IMR-90 (cell line): Measurements from ENCODE around the gene GSTP1. TPM values are rescaled to one million over a fixed set of nuclear protein-coding genes. Genes with fewer than 3 reads are reported as not detected.
"Not testable (repeated sequence)": the region's sequence is repeated elsewhere in the genome, so short reads cannot be mapped to it uniquely, and the experiment has no call there.

Source experiments
- ATAC-seq: fragments of 200-7000 bp; cut with Tn5 transposase; 2 replicates; pipeline ENCODE4 v1.9.1; 2020; ENCODE audit warnings: low read depth, mild to moderate bottlenecking, moderate library complexity
- BruUV-seq: library from RNA; stranded (reverse); fragments of 400-500 nt; replicated peaks from 2 replicates; lab custom pipeline; 2021; lab: Mats Ljungman, UMichigan
- CTCF ChIA-PET: fragments of 300-600 bp; formaldehyde crosslinking; extraction: SDS; loops from one replicate; lab custom pipeline; 2021; ENCODE audit warnings: antibody characterized with exemption; lab: Yijun Ruan, JAX
- POLR2A ChIA-PET: fragments of 300-600 bp; sonication (Branson Sonifier 250); formaldehyde crosslinking; loops from one replicate; lab custom pipeline; 2022; ENCODE audit warnings: antibody characterized with exemption; ENCODE audit not compliant: unreplicated experiment; lab: Charles Lee
- DNase-seq: peaks from one replicate; pipeline ENCODE4 v3.0.0; 2013
- H2AFZ ChIP-seq: replicated peaks from 2 replicates; pipeline ENCODE3; 2013; ENCODE audit warnings: low read length, mild to moderate bottlenecking; ENCODE audit not compliant: poor library complexity
- H2AK5ac ChIP-seq: 2 replicates; pipeline ENCODE4 v1.6.1; 2013; ENCODE audit warnings: low read depth, low read length, inconsistent platforms
- H2AK9ac ChIP-seq: replicated peaks from 2 replicates; pipeline ENCODE3; 2013; ENCODE audit warnings: mild to moderate bottlenecking, low read depth, low read length, moderate library complexity; ENCODE audit not compliant: poor library complexity
- H2BK120ac ChIP-seq: 2 replicates; pipeline ENCODE4 v1.6.1; 2013; ENCODE audit warnings: low read depth, low read length, inconsistent platforms
- H2BK15ac ChIP-seq: 3 replicates; pipeline ENCODE4 v1.6.1; 2013; ENCODE audit warnings: low read depth, low read length, inconsistent platforms
- H2BK20ac ChIP-seq: 2 replicates; pipeline ENCODE4 v1.6.1; 2013; ENCODE audit warnings: low read depth, mild to moderate bottlenecking, inconsistent platforms, low read length, moderate library complexity
- H2BK5ac ChIP-seq: 2 replicates; pipeline ENCODE4 v1.6.1; 2013; ENCODE audit warnings: mild to moderate bottlenecking, low read depth, low read length, inconsistent platforms; ENCODE audit not compliant: poor library complexity, severe bottlenecking
- H3K14ac ChIP-seq: replicated peaks from 2 replicates; pipeline ENCODE4 v1.6.1; 2013; ENCODE audit warnings: low read depth, low read length, inconsistent platforms
- H3K18ac ChIP-seq: 2 replicates; pipeline ENCODE4 v1.6.1; 2013; ENCODE audit warnings: low read depth, low read length, control low read depth
- H3K23ac ChIP-seq: 2 replicates; pipeline ENCODE4 v1.6.1; 2013; ENCODE audit warnings: low read depth, low read length, inconsistent platforms
- H3K27ac ChIP-seq: 2 replicates; pipeline ENCODE4 v1.5.1; 2013; ENCODE audit warnings: mild to moderate bottlenecking, control low read depth, low read length; ENCODE audit not compliant: insufficient read depth
- H3K27me3 ChIP-seq: 2 replicates; pipeline ENCODE4 v1.6.1; 2013; ENCODE audit warnings: low read length; ENCODE audit not compliant: control insufficient read depth, insufficient read depth
- H3K36me3 ChIP-seq: 2 replicates; pipeline ENCODE4 v1.6.1; 2013; ENCODE audit warnings: low read length, mixed read lengths; ENCODE audit not compliant: control insufficient read depth, insufficient read depth
- H3K4ac ChIP-seq: 2 replicates; pipeline ENCODE4 v1.6.1; 2013; ENCODE audit warnings: low read depth, low read length, inconsistent platforms
- H3K4me1 ChIP-seq: 2 replicates; pipeline ENCODE4 v1.6.1; 2013; ENCODE audit warnings: low read length, mixed read lengths; ENCODE audit not compliant: control insufficient read depth, insufficient read depth
- H3K4me2 ChIP-seq: 2 replicates; pipeline ENCODE4 v1.6.1; 2013; ENCODE audit warnings: low read depth, mild to moderate bottlenecking, control low read depth, low read length, moderate library complexity
- H3K4me3 ChIP-seq: 2 replicates; pipeline ENCODE4 v1.5.1; 2013; ENCODE audit warnings: low read depth, mild to moderate bottlenecking, control low read depth, low read length, moderate library complexity; ENCODE audit not compliant: insufficient read depth
- H3K56ac ChIP-seq: 2 replicates; pipeline ENCODE4 v1.6.1; 2013; ENCODE audit warnings: low read length, inconsistent platforms; ENCODE audit not compliant: insufficient read depth; ENCODE audit errors: extremely low read depth
- H3K79me1 ChIP-seq, 2 experiments: 2 replicates each; pipeline ENCODE4 v1.6.1; 2013; ENCODE audit warnings: low read length in 2 of 2, inconsistent platforms in 1 of 2, low read depth in 1 of 2
- H3K9ac ChIP-seq: 2 replicates; pipeline ENCODE4 v1.6.1; 2013; ENCODE audit warnings: low read depth, low read length, control low read depth
- H3K9me1 ChIP-seq: 2 replicates; pipeline ENCODE4 v1.6.1; 2013; ENCODE audit warnings: low read length, inconsistent platforms; ENCODE audit not compliant: insufficient read depth
- H3K9me3 ChIP-seq: 2 replicates; pipeline ENCODE4 v1.6.1; 2013; ENCODE audit warnings: low read length; ENCODE audit not compliant: control insufficient read depth, insufficient read depth
- H4K20me1 ChIP-seq: 2 replicates; pipeline ENCODE4 v1.6.1; 2013; ENCODE audit warnings: low read length, inconsistent platforms; ENCODE audit not compliant: insufficient read depth
- H4K5ac ChIP-seq: 2 replicates; pipeline ENCODE4 v1.6.1; 2013; ENCODE audit warnings: mild to moderate bottlenecking, low read depth, low read length, control low read depth
- H4K8ac ChIP-seq, 2 experiments: 2 replicates each; pipeline ENCODE4 v1.6.1; 2013; ENCODE audit warnings: low read depth in 2 of 2, low read length in 2 of 2, control low read depth in 1 of 2, inconsistent platforms in 1 of 2
- H4K91ac ChIP-seq: 2 replicates; pipeline ENCODE4 v1.6.1; 2013; ENCODE audit warnings: low read depth, low read length, inconsistent platforms; ENCODE audit not compliant: insufficient read depth
- WGBS, 2 experiments: methylation state at CpG; one replicate each; pipeline versions ENCODE4 v1.1.5 to v1.1.7; 2013; ENCODE audit warnings: missing lambda C conversion rate in 2 of 2; ENCODE audit not compliant: insufficient read length in 1 of 2; ENCODE audit errors: extremely low coverage in 2 of 2; 5-methylcytosine and 5-hydroxymethylcytosine counted together
- dilution Hi-C: fragments of 300-500 bp; cut with HindIII; formaldehyde crosslinking; loops from one replicate; pipeline ENCODE4 v1.14.3; 2018; ENCODE audit warnings: low sequenced_read_pairs; ENCODE audit not compliant: unreplicated experiment
- in situ Hi-C: fragments of 300-500 bp; cut with MboI; formaldehyde crosslinking; loops from 3 replicates; pipeline ENCODE4 v1.14.3; 2019; ENCODE audit warnings: low sequenced_read_pairs, inconsistent platforms, mixed read lengths
- intact Hi-C: fragments of 100-400 bp; cut with micrococcal nuclease; formaldehyde crosslinking; loops from 2 replicates; pipeline ENCODE4 v1.10.0; 2022
- polyA plus RNA-seq, 3 experiments: library from polyadenylated mRNA; depleted of rRNA; stranded (reverse); fragments of >200 nt; gene quantifications; 2 replicates each; pipeline ENCODE4 v1.2.3, GENCODE V29; 2012; ENCODE audit warnings: low replicate concordance in 1 of 3
- total RNA-seq: library from RNA; depleted of rRNA; stranded (reverse); fragments of >200 nt; gene quantifications from 2 replicates; pipeline ENCODE4 v1.2.3, GENCODE V29; 2012

GSTP1 gene
- total and polyA plus RNA-seq, 2 of the 4 experiments (the other 2 are of a cell fraction) = 947 to 1,539 TPM

- H3K4me1 ChIP-seq, ATAC-seq, H2AK5ac ChIP-seq, H2BK20ac ChIP-seq, H3K56ac ChIP-seq, POLR2A ChIA-PET, H4K91ac ChIP-seq, H4K5ac ChIP-seq, H4K8ac ChIP-seq, H3K9me3 ChIP-seq, H4K20me1 ChIP-seq, H3K36me3 ChIP-seq, H2AK9ac ChIP-seq, DNase-seq, H3K27ac ChIP-seq, H3K23ac ChIP-seq, H2AFZ ChIP-seq, BruUV-seq, H3K4me2 ChIP-seq, H3K18ac ChIP-seq, in situ Hi-C loops, dilution Hi-C loops, H3K4ac ChIP-seq, H3K79me1 ChIP-seq, H3K9ac ChIP-seq, H2BK5ac ChIP-seq, intact Hi-C loops, H3K14ac ChIP-seq, H2BK15ac ChIP-seq, H3K4me3 ChIP-seq, H3K9me1 ChIP-seq, H2BK120ac ChIP-seq: not testable (repeated sequence)
- 82% methylated on average over 6 of the region's 40 CpGs; no CpG with 5 or more reads in 1 of the 2 experiments for WGBS, 2 experiments
- H3K27me3 ChIP-seq = peaks cover 20% of the 10 kb centered on the region
- CTCF ChIA-PET = interaction anchor here (1.4 kb wide), 1 partner anchor 9 kb away, joined by 3 read pairs; no protein-coding TSS in a partner anchor
Measured at GRCh38 chr11:67618901-67619659, 35.5 kb downstream of the GSTP1 start.

GRCh38 chr11:67619683-67620618 is 36.3 kb downstream of the GSTP1 start:
- H2AK9ac ChIP-seq, H3K36me3 ChIP-seq, H2BK5ac ChIP-seq, H3K4me3 ChIP-seq, H3K9me3 ChIP-seq, H3K9ac ChIP-seq, H4K5ac ChIP-seq, H4K20me1 ChIP-seq, H3K56ac ChIP-seq, H3K9me1 ChIP-seq, H3K79me1 ChIP-seq, H4K91ac ChIP-seq, H2BK120ac ChIP-seq, H2BK20ac ChIP-seq, DNase-seq, H3K27ac ChIP-seq, H3K18ac ChIP-seq, H3K4me1 ChIP-seq, H2AK5ac ChIP-seq, H3K23ac ChIP-seq, BruUV-seq, H4K8ac ChIP-seq, dilution Hi-C loops, H2AFZ ChIP-seq, in situ Hi-C loops, H3K14ac ChIP-seq, H3K4me2 ChIP-seq, POLR2A ChIA-PET, intact Hi-C loops, H3K4ac ChIP-seq, H2BK15ac ChIP-seq, ATAC-seq: not testable (repeated sequence)
- CTCF ChIA-PET = interaction anchor here (1.4 kb wide), 1 partner anchor 8 kb away, joined by 3 read pairs; no protein-coding TSS in a partner anchor
- WGBS, 2 experiments = 91% methylated on average over 12 of the region's 33 CpGs; no CpG with 5 or more reads in 1 of the 2 experiments
- peaks cover 20% of the 10 kb centered on the region for H3K27me3 ChIP-seq
